HFF-Myc (cell line): ENCODE data around the gene ARFGAP1.
"Not testable (repeated sequence)": the region's sequence is repeated elsewhere in the genome, so short reads cannot be mapped to it uniquely, and the experiment has no call there.

Experiments used
- DNase-seq: peaks from one replicate; pipeline ENCODE4 v3.0.0-alpha.2; 2011; ENCODE audit warnings: low read depth; ENCODE audit errors: extremely low read depth
- H3K4me3 ChIP-seq: replicated peaks from 2 replicates; pipeline ENCODE4 v1.5.1; 2011; ENCODE audit warnings: low read depth, mild to moderate bottlenecking, control low read depth, low read length
- CTCF ChIP-seq: IDR thresholded peaks from 2 replicates; pipeline ENCODE4 v1.5.1; 2012; ENCODE audit warnings: mild to moderate bottlenecking, low read depth, low read length, control low read depth; ENCODE audit errors: missing control alignments

Gene ARFGAP1

GRCh38 chr20:63247671-63248228, 24.9 kb upstream of the ARFGAP1 start:
- no peak for DNase-seq
- TF ChIP-seq CTCF: no peak
- no peak overlapping the region for H3K4me3 ChIP-seq

GRCh38 chr20:63248835-63249591, 23.6 kb upstream of the ARFGAP1 start:
- no peak overlapping the region for H3K4me3 ChIP-seq
- TF ChIP-seq CTCF: no peak
- DNase-seq: no peak

GRCh38 chr20:63249891-63250290, 22.7 kb upstream of the ARFGAP1 start:
- no peak for TF ChIP-seq CTCF
- no peak for DNase-seq
- H3K4me3 ChIP-seq: no peak overlapping the region

- peak; percentile 22 for TF ChIP-seq CTCF
- not testable (repeated sequence) for H3K4me3 ChIP-seq, DNase-seq
Observed at GRCh38 chr20:63251350-63251749, 21.3 kb upstream of the ARFGAP1 start.

GRCh38 chr20:63252284-63252711, 20.3 kb upstream of the ARFGAP1 start:
- no peak overlapping the region for H3K4me3 ChIP-seq
- no peak for TF ChIP-seq CTCF
- DNase-seq: no peak

- no peak overlapping the region for H3K4me3 ChIP-seq
- no peak for TF ChIP-seq CTCF
- no peak for DNase-seq
Observed at GRCh38 chr20:63253065-63253437, 19.6 kb upstream of the ARFGAP1 start.
